SK-N-SH (cell line): ENCODE measurements around the gene IL4R. TPM values are rescaled to one million over a fixed set of nuclear protein-coding genes. Genes with fewer than 3 reads are reported as not detected.

Experiments used
- CTCF ChIA-PET: fragments of 300-600, 350-600 bp; formaldehyde crosslinking; extraction: SDS; loops from one replicate; lab custom pipeline; 2021; lab: Yijun Ruan, JAX
- POLR2A ChIA-PET: fragments of 350-600 bp; sonication (Branson Sonifier 250); formaldehyde crosslinking; extraction: SDS; loops from one replicate; lab custom pipeline; 2020; ENCODE audit warnings: antibody characterized with exemption, inconsistent platforms; lab: Yijun Ruan, JAX
- DNase-seq: peaks from one replicate; pipeline ENCODE4 v3.0.0; 2012
- H2AFZ ChIP-seq: fragments of 200-600 bp; sonication (generic); 2 replicates; pipeline ENCODE4 v1.8.1; 2016; ENCODE audit warnings: antibody characterized with exemption, mild to moderate bottlenecking, low read depth
- H3F3A ChIP-seq: fragments of 200-600 bp; sonication (generic); replicated peaks from 2 replicates; pipeline ENCODE3; 2016; ENCODE audit warnings: antibody characterized with exemption, mild to moderate bottlenecking; ENCODE audit not compliant: insufficient read depth
- H3K27ac ChIP-seq, 2 experiments: fragments of 200-500 bp in 1 of 2; fragments of 200-600 bp in 1 of 2; sonication (Bioruptor generic) in 1 of 2; sonication (generic), shearing (Covaris generic) in 1 of 2; 2 replicates each; pipeline versions ENCODE4 v1.5.1 to v1.6.1; 2014 to 2016; ENCODE audit warnings: low read depth in 2 of 2, inconsistent platforms in 1 of 2, low read length in 1 of 2, mild to moderate bottlenecking in 1 of 2, mixed read lengths in 1 of 2
- H3K27me3 ChIP-seq: fragments of 200-600 bp; sonication (generic), shearing (Covaris generic); 2 replicates; pipeline ENCODE4 v1.6.1; 2016; ENCODE audit warnings: mixed run types; ENCODE audit not compliant: insufficient read depth
- H3K36me3 ChIP-seq, 2 experiments: fragments of 200-500 bp in 1 of 2; fragments of 200-600 bp in 1 of 2; sonication (Bioruptor generic) in 1 of 2; sonication (generic) in 1 of 2; replicated peaks in 1 of 2; 2 replicates each; pipeline versions ENCODE3 to v1.5.1; 2014 to 2016; ENCODE audit warnings: low read length in 1 of 2, mild to moderate bottlenecking in 1 of 2; ENCODE audit not compliant: insufficient read depth in 2 of 2, control insufficient read depth in 1 of 2
- H3K4me1 ChIP-seq, 2 experiments: fragments of 200-500 bp in 1 of 2; fragments of 200-600 bp in 1 of 2; sonication (Bioruptor generic) in 1 of 2; sonication (generic), shearing (Covaris generic) in 1 of 2; 2 replicates each; pipeline versions ENCODE4 v1.5.1 to v1.6.1; 2014 to 2016; ENCODE audit warnings: low read depth in 1 of 2, low read length in 1 of 2, mixed run types in 1 of 2; ENCODE audit not compliant: insufficient read depth in 2 of 2, control insufficient read depth in 1 of 2
- H3K4me2 ChIP-seq: fragments of 200-600 bp; sonication (generic), shearing (Covaris generic); 2 replicates; pipeline ENCODE4 v1.6.1; 2017; ENCODE audit warnings: mixed run types
- H3K4me3 ChIP-seq, 2 experiments: fragments of 200-500 bp in 1 of 2; fragments of 200-600 bp in 1 of 2; sonication (Bioruptor generic) in 1 of 2; sonication (generic), shearing (Covaris generic) in 1 of 2; 2 replicates each; pipeline versions ENCODE4 v1.5.1 to v1.8.1; 2014 to 2016; ENCODE audit warnings: low read depth in 2 of 2, inconsistent platforms in 1 of 2, low read length in 1 of 2, mild to moderate bottlenecking in 1 of 2, mixed read lengths in 1 of 2, moderate library complexity in 1 of 2
- H3K79me2 ChIP-seq: fragments of 200-600 bp; sonication (generic); 2 replicates; pipeline ENCODE4 v1.8.1; 2017; ENCODE audit warnings: mild to moderate bottlenecking; ENCODE audit not compliant: insufficient read depth
- H3K9ac ChIP-seq: fragments of 200-600 bp; sonication (generic); 2 replicates; pipeline ENCODE4 v1.6.1; 2017; ENCODE audit warnings: mixed run types
- H3K9me2 ChIP-seq: fragments of 200-600 bp; sonication (generic); 2 replicates; pipeline ENCODE4 v1.6.1; 2017; ENCODE audit warnings: mixed run types
- H3K9me3 ChIP-seq: fragments of 200-600 bp; sonication (generic); 2 replicates; pipeline ENCODE4 v1.6.1; 2017; ENCODE audit warnings: mixed run types, mild to moderate bottlenecking, moderate library complexity
- H4K20me1 ChIP-seq: fragments of 200-600 bp; sonication (generic); 2 replicates; pipeline ENCODE4 v1.6.1; 2017; ENCODE audit warnings: mild to moderate bottlenecking, mixed run types; ENCODE audit not compliant: insufficient read depth
- EP300 ChIP-seq, 2 experiments: IDR thresholded peaks; 2 replicates each; pipeline versions ENCODE4 v1.4.0 to v1.6.1; 2012; ENCODE audit warnings: borderline replicate concordance in 1 of 2, low read depth in 1 of 2, low read length in 1 of 2
- EZH2phosphoT487 ChIP-seq: fragments of 200-600 bp; sonication (generic); IDR thresholded peaks from 2 replicates; pipeline ENCODE4 v1.6.1; 2017; ENCODE audit warnings: low read depth, mixed run types, mild to moderate bottlenecking, antibody characterized with exemption, moderate library complexity, borderline replicate concordance
- FOSL2 ChIP-seq: IDR thresholded peaks from 2 replicates; pipeline ENCODE4 v1.4.0; 2012; ENCODE audit warnings: low read depth, mild to moderate bottlenecking, moderate library complexity, borderline replicate concordance
- GATA2 ChIP-seq: sonication (generic); formaldehyde crosslinking; IDR thresholded peaks from 2 replicates; pipeline ENCODE4 v1.5.0; 2020; ENCODE audit warnings: mild to moderate bottlenecking, missing genetic modification reagents
- RAD21 ChIP-seq: IDR thresholded peaks from 2 replicates; pipeline ENCODE4 v1.6.1; 2012; ENCODE audit warnings: mild to moderate bottlenecking, low read length
- RCOR1 ChIP-seq: fragments of 150-350 bp; IDR thresholded peaks from 2 replicates; pipeline ENCODE4 v1.6.1; 2017; ENCODE audit warnings: antibody characterized with exemption, low read length
- SMC3 ChIP-seq: IDR thresholded peaks from 2 replicates; pipeline ENCODE4 v1.6.1; 2012; ENCODE audit warnings: low read depth, low read length, improper control_type of control experiment
- TAF1 ChIP-seq: IDR thresholded peaks from 2 replicates; pipeline ENCODE4 v1.6.1; 2012; ENCODE audit warnings: low read depth, mild to moderate bottlenecking, low read length, moderate library complexity, borderline replicate concordance
- WGBS: methylation state at CpG from one replicate; pipeline ENCODE4 v1.1.6; 2017; ENCODE audit warnings: low lambda C conversion rate; 5-methylcytosine and 5-hydroxymethylcytosine counted together
- polyA plus RNA-seq, 3 experiments: library from polyadenylated mRNA; depleted of rRNA; stranded (reverse); fragments of >200 nt; gene quantifications; 2 replicates each; pipeline ENCODE4 v1.2.3, GENCODE V29; 2012

The IL4R gene
- polyA plus RNA-seq, 1 of the 3 experiments (the other 2 are of a cell fraction): 16.1 TPM

DNA sequence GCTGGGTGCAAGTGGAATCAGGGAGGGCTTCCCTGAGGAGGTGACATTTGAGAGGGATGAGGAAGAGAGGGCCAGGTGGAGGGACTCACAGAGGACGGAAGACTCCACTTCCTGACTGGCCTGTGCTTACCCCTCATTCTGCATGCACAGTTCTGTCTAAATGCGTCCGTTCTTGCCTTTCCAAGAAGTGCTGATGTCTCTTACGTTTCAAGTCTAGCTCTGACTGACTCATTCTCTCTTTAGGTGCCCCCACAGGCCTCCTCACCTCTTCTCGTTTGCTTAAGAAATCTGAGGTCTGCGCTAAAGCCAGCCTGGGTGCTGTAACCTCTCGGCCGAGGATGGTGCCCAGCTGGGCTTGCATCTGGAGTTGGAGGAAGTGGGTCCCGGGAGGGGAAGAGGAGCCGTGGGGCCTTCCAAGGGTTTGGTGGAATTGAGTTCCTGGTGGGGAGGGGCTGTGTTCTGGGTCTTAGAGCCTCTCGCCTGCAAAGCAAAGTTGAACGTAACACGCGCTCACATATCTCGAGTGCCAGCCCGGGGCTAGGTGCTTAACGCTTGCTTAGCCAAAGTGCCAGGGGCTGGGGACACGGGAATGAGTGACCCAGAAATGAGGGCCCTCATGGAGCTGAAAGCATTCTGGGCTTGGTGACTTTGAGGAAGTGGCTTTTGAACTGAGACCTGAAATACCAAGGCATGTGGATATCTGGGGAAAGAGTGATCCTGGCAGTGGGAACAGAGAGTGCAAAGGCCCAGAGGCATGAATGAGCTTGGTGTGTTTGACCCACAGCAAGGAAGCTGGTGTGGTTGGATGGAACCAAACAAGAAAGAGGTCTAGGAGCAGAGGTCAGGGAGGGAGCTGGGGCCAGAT, 4.8 kb downstream of the IL4R start:
- ChIA-PET POLR2A (no interaction called here), CTCF (interaction anchor here (0.9 to 1.6 kb wide), 4 partner anchors 11 to 138 kb away, joined by 3 to 4 read pairs (median 3); no protein-coding TSS in a partner anchor)
- no peak overlapping the region for H3K27ac ChIP-seq
- H3K4me1 ChIP-seq: peaks cover 0 to 10% of the 10 kb centered on the region in 2 experiments; a peak in 3 of 4 replicates
- no peak overlapping the region for H3K4me3 ChIP-seq
- no peak overlapping the region for H3K4me2 ChIP-seq
- H3K9ac ChIP-seq: no peak overlapping the region
- peaks cover 6% of the 10 kb centered on the region for H3F3A ChIP-seq
- H3K9me3 ChIP-seq: no peaks in the 10 kb centered on the region
- peaks cover 15% of the 10 kb centered on the region; the same call in 1 of the 2 replicates for H4K20me1 ChIP-seq
- 92% methylated on average over 18 of the region's 18 CpGs for WGBS
- H2AFZ ChIP-seq: no peak overlapping the region
- DNase-seq: no peak
- no peaks in the 10 kb centered on the region for H3K9me2 ChIP-seq
- TF ChIP-seq TAF1 (no peak), EP300 (IDR thresholded peaks at IDR 0.05; ENCODE audit: borderline replicate concordance in 1 of 2, low read depth in 1 of 2, low read length in 1 of 2) (no peak)
- H3K36me3 ChIP-seq: peaks cover 0 to 3% of the 10 kb centered on the region in 2 experiments
- H3K79me2 ChIP-seq: peaks cover 95% of the 10 kb centered on the region
- H3K27me3 ChIP-seq: no peaks in the 10 kb centered on the region

DNA sequence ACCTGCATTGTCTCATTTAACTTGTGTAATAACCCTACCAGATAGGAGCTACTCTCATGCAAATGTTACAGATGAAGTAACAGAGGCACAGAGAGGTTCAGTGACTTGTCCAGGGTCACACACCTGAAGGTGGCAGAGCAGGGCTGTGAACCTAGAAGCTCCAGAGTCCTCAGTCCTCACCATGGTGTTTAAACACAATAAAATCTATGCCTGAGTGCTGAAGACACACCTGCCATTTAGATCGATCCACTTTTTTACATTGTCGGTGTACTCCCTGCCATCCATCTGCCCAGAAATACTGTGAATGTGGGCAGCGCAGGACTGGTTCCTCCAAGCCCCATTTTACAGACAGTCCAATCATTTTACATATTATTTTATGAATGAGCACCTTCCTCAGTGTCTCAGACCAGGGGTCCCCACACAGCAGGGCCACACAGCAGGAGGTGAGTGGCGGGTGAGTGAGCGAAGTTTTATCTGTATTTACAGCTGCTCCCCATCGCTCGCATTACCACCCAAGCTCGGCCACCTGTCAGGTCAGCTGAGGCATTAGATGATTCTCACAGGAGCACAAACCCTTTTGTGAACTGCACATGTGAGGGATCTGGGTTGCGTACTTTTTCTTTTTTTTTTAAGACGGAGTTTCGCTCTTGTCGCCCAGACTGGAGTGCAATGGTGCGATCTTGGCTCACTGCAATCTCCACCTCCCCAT, 5.6 kb downstream of the IL4R start:
- peaks cover 96% of the 10 kb centered on the region for H3K79me2 ChIP-seq
- H3K9ac ChIP-seq: no peak overlapping the region
- H3K9me3 ChIP-seq: no peaks in the 10 kb centered on the region
- WGBS: 93% methylated on average over 13 of the region's 13 CpGs
- H2AFZ ChIP-seq: no peak overlapping the region
- no peak for TF ChIP-seq GATA2 (CRISPR knock-in tag)
- no peak for TF ChIP-seq RCOR1
- TF ChIP-seq FOSL2: no peak
- no peak for TF ChIP-seq SMC3
- no peak for TF ChIP-seq RAD21
- TF ChIP-seq EZH2phosphoT487: no peak
- no peak for TF ChIP-seq TAF1
- TF ChIP-seq, all 33 proteins: peak for 0
- Histone ChIP-seq H3K4me3 (no peak overlapping the region), H4K20me1 (peaks cover 15% of the 10 kb centered on the region; the same call in 1 of the 2 replicates), H3K9me2 (no peaks in the 10 kb centered on the region), H3K27ac (no peak overlapping the region), H3K4me1 (peaks cover 0 to 10% of the 10 kb centered on the region in 2 experiments; a peak in 3 of 4 replicates), H3F3A (peaks cover 6% of the 10 kb centered on the region), H3K27me3 (no peaks in the 10 kb centered on the region), H3K4me2 (no peak overlapping the region), H3K36me3 (peaks cover 0 to 3% of the 10 kb centered on the region in 2 experiments)
- CTCF ChIA-PET: interaction anchor here (0.7 to 0.9 kb wide), 2 partner anchors 48 to 137 kb away, joined by 3 read pairs; no protein-coding TSS in a partner anchor
- no peak for DNase-seq
- POLR2A ChIA-PET: no interaction called here
